ENCODE measurements around the gene AFF3.

The AFF3 gene

DNA sequence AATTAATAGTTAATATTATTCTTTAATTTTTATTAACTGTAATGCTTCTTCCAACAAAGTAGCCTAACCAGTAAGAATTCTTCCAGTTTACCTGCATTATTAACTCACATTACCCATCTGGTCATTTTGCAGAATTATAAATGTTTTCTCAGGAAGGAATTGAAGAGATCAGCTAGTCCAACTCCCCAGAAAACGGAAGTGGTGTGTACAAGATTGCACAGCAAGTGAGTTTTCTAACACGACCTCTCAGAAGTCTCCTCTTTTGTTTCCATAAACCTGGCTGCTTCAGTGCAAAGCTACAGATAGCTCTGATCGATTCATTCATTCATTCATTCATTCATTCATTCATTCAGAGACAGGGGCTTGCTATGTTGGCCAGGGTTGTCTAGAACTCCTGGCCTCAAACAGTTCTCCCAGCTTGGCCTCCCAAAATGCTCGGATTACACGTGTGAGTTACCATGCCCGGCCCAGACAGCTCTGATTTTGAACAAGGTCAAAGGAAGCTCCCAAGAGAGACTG is 523.8 kb downstream of the AFF3 start:
- DNase-seq (ENCODE audit: low spot score), result no peak
- H3K9me3 Mint-ChIP-seq, result no peaks in the 10 kb centered on the region
- H3K4me3 Mint-ChIP-seq, result no peak overlapping the region
- no peak overlapping the region for H3K27ac Mint-ChIP-seq
- H3K4me1 Mint-ChIP-seq (ENCODE audit: low read depth), result no peaks in the 10 kb centered on the region
- peaks cover 2% of the 10 kb centered on the region for H3K27me3 Mint-ChIP-seq (ENCODE audit: low read depth)
- no peaks in the 10 kb centered on the region for H3K36me3 Mint-ChIP-seq (ENCODE audit: low read depth)

DNA sequence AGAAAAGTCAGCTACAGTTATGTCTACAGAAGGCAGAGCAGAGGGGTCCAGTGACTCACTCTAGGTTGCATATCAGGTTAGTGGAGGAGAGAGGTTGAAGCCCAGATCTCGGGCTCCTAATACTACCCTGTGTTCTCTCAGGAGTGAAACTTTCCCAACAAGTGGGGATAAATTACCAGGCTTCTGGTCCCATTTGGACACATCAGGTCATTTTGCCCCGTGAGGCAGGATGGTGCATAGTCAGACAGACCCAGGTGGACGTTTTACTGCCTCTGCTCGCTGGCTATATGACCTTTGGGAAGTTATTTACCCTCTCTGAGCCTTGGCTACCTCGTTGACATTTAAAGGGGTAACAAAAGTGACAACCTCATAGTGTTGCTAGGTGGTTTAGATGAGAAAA is 524.6 kb downstream of the AFF3 start:
- Mint-ChIP-seq H3K36me3 (ENCODE audit: low read depth) (no peaks in the 10 kb centered on the region), H3K4me3 (no peak overlapping the region), H3K27ac (no peak overlapping the region), H3K27me3 (ENCODE audit: low read depth) (peaks cover 3% of the 10 kb centered on the region), H3K4me1 (ENCODE audit: low read depth) (no peaks in the 10 kb centered on the region), H3K9me3 (no peaks in the 10 kb centered on the region)
- no peak for DNase-seq (ENCODE audit: low spot score)

DNA sequence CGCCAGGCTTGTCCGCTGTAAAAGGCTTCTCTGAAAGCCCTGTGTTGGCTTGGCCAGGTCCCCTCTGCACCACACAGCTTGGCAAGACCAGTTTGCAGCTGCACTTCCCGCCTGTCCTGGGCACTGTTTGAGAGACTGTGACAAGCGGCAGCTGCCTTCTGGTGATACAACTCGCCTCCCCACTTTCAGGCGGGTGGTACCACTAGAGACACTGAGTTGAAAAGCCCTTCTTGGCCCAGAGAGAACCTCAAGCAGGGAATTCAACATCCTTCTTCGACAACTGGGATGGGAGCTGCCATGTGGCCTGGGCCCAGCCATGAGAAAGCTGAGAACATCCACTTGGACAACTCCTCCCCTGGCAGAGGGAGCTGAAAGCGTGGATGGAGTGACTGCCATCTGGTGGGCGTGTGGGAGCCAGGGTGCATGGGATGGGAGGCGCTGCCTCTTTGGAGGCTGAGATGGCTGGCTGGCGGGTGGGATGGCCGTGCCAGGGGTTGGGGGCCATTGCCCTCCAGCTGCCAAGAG is 527.1 kb downstream of the AFF3 start:
- Mint-ChIP-seq H3K9me3 (no peaks in the 10 kb centered on the region), H3K4me1 (ENCODE audit: low read depth) (no peaks in the 10 kb centered on the region), H3K27me3 (ENCODE audit: low read depth) (peaks cover 3% of the 10 kb centered on the region), H3K27ac (no peak overlapping the region), H3K36me3 (ENCODE audit: low read depth) (no peaks in the 10 kb centered on the region), H3K4me3 (no peak overlapping the region)
- no peak for DNase-seq (ENCODE audit: low spot score)

DNA sequence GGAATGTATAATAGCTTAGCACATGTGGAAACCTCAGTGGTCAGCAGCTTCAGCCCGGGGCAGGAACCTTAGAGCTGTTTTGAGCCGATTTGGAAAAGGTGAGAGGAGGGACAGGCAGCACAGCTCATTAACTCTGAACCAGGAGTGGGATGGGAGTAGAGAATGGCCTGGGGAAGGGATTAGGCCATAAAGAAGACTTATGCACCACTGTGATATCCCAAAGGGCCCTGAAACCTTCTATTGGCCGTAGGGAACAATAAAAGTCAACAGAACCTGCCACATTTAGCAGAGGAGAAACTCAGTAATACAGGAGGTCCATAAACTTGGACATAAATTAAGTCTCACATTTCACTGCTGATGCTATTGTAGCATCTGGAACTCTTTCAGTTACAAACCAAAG is 528.4 kb downstream of the AFF3 start:
- H3K27ac Mint-ChIP-seq, result no peak overlapping the region
- DNase-seq (ENCODE audit: low spot score), result no peak
- H3K4me3 Mint-ChIP-seq, result no peak overlapping the region
- no peaks in the 10 kb centered on the region for H3K36me3 Mint-ChIP-seq (ENCODE audit: low read depth)
- no peaks in the 10 kb centered on the region for H3K4me1 Mint-ChIP-seq (ENCODE audit: low read depth)
- H3K9me3 Mint-ChIP-seq, result no peaks in the 10 kb centered on the region
- peaks cover 3% of the 10 kb centered on the region for H3K27me3 Mint-ChIP-seq (ENCODE audit: low read depth)

DNA sequence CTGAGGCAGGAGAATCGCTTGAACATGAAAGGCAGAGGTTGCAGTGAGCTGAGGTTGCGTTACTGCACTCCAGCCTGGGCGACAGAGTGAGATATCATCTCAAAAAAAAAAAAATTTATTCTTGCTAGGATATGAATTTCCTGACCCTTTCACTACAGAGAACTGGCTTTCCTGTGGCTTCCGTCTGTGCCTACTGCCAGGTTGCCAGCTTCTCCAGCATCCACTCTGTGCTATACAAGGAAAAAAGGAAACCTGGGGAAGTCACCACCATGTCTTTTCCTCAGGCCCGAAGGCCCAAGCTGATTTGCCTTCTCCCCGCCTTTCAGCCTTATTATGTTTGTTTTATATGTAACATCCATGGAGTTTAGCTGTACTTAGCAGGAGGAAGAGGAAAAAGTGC is 530.6 kb downstream of the AFF3 start:
- H3K4me1 Mint-ChIP-seq (ENCODE audit: low read depth), result no peaks in the 10 kb centered on the region
- no peaks in the 10 kb centered on the region for H3K9me3 Mint-ChIP-seq
- no peak overlapping the region for H3K27ac Mint-ChIP-seq
- no peak for DNase-seq (ENCODE audit: low spot score)
- peaks cover 3% of the 10 kb centered on the region for H3K27me3 Mint-ChIP-seq (ENCODE audit: low read depth)
- H3K36me3 Mint-ChIP-seq (ENCODE audit: low read depth), result no peaks in the 10 kb centered on the region
- H3K4me3 Mint-ChIP-seq, result no peak overlapping the region

DNA sequence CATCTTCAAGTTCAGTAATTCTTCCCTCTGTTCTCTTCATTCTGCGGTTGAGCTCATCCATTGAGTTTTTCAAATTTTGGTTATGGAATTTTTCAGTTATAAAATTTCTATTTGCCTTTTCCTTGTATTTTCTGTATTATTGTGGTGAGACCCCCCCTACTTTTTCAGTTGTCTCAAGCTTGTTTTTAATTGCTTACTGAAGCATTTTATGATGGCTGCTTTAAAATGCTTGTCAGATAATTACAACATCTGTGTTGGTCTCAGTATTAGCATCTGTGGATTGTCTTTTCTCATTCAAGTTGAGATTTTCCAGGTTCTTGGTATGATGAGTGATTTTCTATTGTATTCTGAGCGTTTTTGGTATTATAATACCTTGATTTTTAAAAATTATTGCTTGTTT is 531.4 kb downstream of the AFF3 start:
- H3K4me3 Mint-ChIP-seq, result no peak overlapping the region
- no peak for DNase-seq (ENCODE audit: low spot score)
- H3K4me1 Mint-ChIP-seq (ENCODE audit: low read depth), result no peaks in the 10 kb centered on the region
- H3K27me3 Mint-ChIP-seq (ENCODE audit: low read depth), result peaks cover 3% of the 10 kb centered on the region
- no peak overlapping the region for H3K27ac Mint-ChIP-seq
- H3K36me3 Mint-ChIP-seq (ENCODE audit: low read depth), result no peaks in the 10 kb centered on the region
- H3K9me3 Mint-ChIP-seq, result no peaks in the 10 kb centered on the region

DNA sequence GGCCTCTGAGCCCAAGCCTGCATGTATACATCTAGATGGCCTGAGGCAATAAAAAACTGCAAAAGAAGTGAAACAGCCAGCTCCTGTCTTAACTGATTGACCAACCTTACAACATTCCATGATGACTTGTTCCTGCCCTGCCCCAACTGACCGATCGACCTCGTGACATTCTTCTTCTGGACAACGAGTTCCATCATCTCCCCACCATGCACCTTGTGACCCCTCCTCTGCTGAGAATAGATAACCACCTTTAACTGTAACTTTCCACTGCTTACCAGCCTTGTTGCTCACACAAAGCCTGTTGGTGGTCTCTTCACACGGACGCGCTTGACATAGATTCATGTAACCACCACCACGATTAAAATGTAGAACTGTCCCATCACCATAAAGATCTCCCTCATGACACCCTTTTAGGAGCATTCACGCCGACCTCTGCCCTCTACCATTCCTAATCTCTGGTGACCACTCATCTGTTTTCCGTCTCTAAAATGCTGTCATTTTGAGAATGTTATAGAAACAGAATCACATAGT is 532.5 kb downstream of the AFF3 start:
- no peak for DNase-seq (ENCODE audit: low spot score)
- H3K4me3 Mint-ChIP-seq, result no peak overlapping the region
- H3K4me1 Mint-ChIP-seq (ENCODE audit: low read depth), result no peaks in the 10 kb centered on the region
- no peaks in the 10 kb centered on the region for H3K9me3 Mint-ChIP-seq
- H3K36me3 Mint-ChIP-seq (ENCODE audit: low read depth), result no peaks in the 10 kb centered on the region
- H3K27ac Mint-ChIP-seq, result no peak overlapping the region
- peaks cover 3% of the 10 kb centered on the region for H3K27me3 Mint-ChIP-seq (ENCODE audit: low read depth)

DNA sequence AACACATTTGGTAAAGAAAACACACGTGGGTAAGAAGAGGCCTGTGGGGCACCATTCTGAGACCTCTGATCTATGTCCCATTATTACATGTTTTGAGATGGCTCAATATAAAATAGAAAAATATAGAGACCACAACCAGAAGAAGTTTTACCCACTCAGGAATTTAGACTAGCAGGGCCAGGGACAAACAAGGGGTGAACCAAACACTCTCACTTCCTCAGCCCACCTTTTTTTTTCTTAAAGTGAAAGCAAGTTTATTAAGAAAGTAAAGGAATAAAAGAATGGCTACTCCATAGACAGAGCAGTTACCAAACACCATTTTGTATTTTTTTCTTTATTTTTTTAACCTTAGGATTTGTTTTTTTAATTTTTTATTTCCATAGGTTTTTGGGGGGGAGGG is 533.5 kb downstream of the AFF3 start:
- H3K4me1 Mint-ChIP-seq (ENCODE audit: low read depth), result no peaks in the 10 kb centered on the region
- H3K9me3 Mint-ChIP-seq, result no peaks in the 10 kb centered on the region
- peaks cover 3% of the 10 kb centered on the region for H3K27me3 Mint-ChIP-seq (ENCODE audit: low read depth)
- H3K4me3 Mint-ChIP-seq, result no peak overlapping the region
- no peak overlapping the region for H3K27ac Mint-ChIP-seq
- no peak for DNase-seq (ENCODE audit: low spot score)
- H3K36me3 Mint-ChIP-seq (ENCODE audit: low read depth), result no peaks in the 10 kb centered on the region

DNA sequence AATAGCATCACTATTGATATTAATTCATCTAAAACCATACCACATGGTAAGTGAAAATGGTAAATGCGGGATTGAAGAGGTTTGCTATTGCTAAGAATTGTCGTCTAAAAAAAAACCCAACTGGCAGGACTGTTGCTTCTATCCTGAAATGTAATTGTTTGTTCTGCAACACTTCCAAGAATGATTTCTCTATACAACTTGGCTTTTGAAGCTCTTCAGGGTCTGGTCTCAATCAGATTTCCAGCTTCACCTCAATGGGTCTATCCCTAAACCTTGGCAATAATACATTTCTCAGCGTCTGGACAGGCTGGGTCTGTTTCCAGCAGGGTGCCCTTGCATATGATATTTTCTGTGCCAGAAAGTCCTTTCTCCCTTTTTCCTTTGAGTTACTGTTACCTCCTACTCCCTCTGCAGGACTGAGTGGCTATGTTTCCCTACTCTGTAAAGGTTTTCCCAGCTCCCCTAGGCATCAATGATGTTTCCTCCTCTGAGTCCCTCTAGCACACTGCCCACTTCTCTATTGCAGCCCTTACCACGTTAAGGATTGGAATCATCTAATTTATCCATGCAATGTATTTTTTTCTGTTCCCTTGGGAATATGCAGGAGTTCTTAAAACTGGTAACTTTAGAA is 534.4 kb downstream of the AFF3 start:
- Mint-ChIP-seq H3K9me3 (no peaks in the 10 kb centered on the region), H3K36me3 (ENCODE audit: low read depth) (no peaks in the 10 kb centered on the region), H3K27me3 (ENCODE audit: low read depth) (no peaks in the 10 kb centered on the region), H3K4me3 (no peak overlapping the region), H3K4me1 (ENCODE audit: low read depth) (no peaks in the 10 kb centered on the region), H3K27ac (no peak overlapping the region)
- no peak for DNase-seq (ENCODE audit: low spot score)

DNA sequence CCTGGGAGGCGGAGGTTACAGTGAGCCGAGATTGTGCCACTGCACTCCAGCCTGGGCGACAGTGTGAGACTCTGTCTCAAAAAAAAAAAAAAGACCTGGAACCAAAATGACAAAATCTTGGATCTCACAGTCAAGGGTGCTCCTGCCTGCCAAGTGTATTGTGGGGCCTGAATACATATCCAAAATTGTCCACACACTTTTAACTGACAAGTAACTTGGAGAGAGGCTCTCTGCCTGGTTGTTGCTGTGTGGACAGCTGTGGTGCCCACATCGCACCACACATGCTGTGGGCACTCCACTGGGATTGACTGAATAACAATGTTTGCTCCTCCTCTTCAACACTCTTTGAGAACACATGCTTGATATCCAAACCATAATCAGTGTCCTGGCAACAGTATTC is 534.9 kb downstream of the AFF3 start:
- Mint-ChIP-seq H3K36me3 (ENCODE audit: low read depth) (no peaks in the 10 kb centered on the region), H3K4me3 (no peak overlapping the region), H3K4me1 (ENCODE audit: low read depth) (no peaks in the 10 kb centered on the region), H3K9me3 (no peaks in the 10 kb centered on the region), H3K27ac (no peak overlapping the region), H3K27me3 (ENCODE audit: low read depth) (no peaks in the 10 kb centered on the region)
- no peak for DNase-seq (ENCODE audit: low spot score)

DNA sequence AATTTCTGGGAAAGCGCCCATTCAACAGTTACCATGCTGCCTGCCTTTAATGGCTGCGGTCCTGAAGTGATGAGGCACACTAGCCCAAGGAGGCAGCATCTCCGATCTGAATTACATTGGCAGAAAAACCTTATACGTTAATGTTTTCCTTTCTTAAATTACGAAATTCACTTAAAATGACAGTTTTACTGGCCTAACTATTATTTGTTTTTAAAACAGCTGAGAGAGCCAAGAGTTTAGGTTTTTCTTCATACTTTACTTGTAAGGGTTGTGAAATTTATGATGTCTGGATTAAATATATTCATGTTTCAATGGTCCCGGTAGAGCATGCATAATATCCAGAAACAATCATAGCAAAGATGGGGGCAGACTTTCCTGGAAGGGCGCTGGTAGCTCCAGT is 537.4 kb downstream of the AFF3 start:
- Mint-ChIP-seq H3K36me3 (ENCODE audit: low read depth) (no peaks in the 10 kb centered on the region), H3K9me3 (no peaks in the 10 kb centered on the region), H3K4me1 (ENCODE audit: low read depth) (no peaks in the 10 kb centered on the region), H3K27me3 (ENCODE audit: low read depth) (no peaks in the 10 kb centered on the region), H3K27ac (no peak overlapping the region), H3K4me3 (no peak overlapping the region)
- DNase-seq (ENCODE audit: low spot score), result no peak

DNA sequence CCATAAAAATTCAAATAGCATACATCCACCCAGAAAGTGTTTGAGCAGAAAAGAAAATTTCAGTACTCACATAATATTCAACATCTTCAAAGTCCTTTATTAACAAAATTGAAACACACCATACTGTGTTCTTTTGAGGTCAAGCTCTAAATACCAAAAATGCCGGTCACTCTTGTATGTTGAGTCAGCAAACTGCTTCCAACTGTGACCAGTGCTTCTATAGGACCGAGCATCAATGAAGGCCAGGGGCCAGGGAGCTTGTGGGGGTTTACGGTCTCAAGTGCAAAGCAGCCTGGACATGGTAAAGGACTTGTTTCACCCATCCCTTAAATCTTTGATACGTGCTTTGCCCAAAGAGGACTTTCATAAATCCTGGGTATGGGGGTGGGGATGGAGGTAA is 539.9 kb downstream of the AFF3 start:
- no peaks in the 10 kb centered on the region for H3K27me3 Mint-ChIP-seq (ENCODE audit: low read depth)
- no peaks in the 10 kb centered on the region for H3K4me1 Mint-ChIP-seq (ENCODE audit: low read depth)
- H3K36me3 Mint-ChIP-seq (ENCODE audit: low read depth), result no peaks in the 10 kb centered on the region
- no peaks in the 10 kb centered on the region for H3K9me3 Mint-ChIP-seq
- no peak overlapping the region for H3K4me3 Mint-ChIP-seq
- no peak overlapping the region for H3K27ac Mint-ChIP-seq
- no peak for DNase-seq (ENCODE audit: low spot score)

DNA sequence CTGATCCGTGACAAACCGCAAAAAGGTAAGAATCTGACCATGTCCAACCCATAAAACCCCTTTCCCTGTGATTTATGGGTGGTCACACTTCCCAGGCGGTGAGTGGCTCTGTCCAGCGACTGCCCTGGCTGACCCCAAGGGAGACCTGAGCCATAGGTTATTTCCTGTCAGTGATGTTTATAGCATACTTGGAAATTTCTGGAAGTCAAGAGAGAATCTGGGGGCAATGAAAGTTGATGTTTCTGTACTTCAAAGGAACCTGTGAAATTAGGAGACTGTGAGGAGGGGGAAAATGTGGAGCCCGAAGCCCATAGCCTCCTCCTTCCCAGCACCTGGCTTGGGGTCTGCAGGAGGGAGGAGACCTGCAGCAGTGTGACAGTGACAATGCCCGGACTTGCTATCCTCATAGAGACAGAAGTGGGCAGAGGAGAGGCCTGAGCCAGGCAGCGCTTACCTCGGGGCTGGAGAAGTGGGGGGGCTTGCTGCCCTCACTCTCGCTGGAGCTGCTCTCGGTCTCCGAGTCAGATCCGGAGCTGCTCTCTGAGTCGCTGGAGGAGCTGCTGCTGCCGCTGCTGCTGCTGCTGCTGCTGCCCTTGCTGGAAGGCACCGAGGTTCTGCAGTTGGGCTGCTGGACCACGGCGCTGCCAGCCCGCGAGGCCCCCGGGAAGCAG is 541.3 kb downstream of the AFF3 start:
- H3K4me1 Mint-ChIP-seq (ENCODE audit: low read depth), result no peaks in the 10 kb centered on the region
- H3K27ac Mint-ChIP-seq, result no peak overlapping the region
- no peak for DNase-seq (ENCODE audit: low spot score)
- H3K36me3 Mint-ChIP-seq (ENCODE audit: low read depth), result no peaks in the 10 kb centered on the region
- no peak overlapping the region for H3K4me3 Mint-ChIP-seq
- no peaks in the 10 kb centered on the region for H3K9me3 Mint-ChIP-seq
- H3K27me3 Mint-ChIP-seq (ENCODE audit: low read depth), result no peaks in the 10 kb centered on the region

DNA sequence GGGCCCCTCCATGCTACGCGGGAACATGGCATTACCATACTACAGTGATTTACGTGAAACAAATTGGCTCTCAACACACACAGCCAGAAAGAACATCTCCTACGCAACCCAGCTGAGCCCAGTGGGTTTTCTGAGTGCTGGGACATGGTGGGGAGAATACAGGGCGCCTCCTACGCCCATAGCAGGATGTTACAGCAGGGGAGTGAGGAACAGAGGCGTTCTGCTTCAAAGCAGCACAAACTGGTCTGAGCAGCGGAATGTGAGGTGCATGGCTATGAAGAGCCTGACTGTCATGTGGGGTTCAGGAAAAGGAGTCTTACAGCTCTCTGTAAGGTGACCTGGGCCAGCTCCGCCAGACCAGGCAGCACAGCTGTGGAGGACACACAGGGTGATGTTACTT is 543.9 kb downstream of the AFF3 start:
- Mint-ChIP-seq H3K36me3 (ENCODE audit: low read depth) (no peaks in the 10 kb centered on the region), H3K4me3 (no peak overlapping the region), H3K27me3 (ENCODE audit: low read depth) (no peaks in the 10 kb centered on the region), H3K27ac (no peak overlapping the region), H3K9me3 (no peaks in the 10 kb centered on the region), H3K4me1 (ENCODE audit: low read depth) (no peaks in the 10 kb centered on the region)
- no peak for DNase-seq (ENCODE audit: low spot score)
